ENCODE data around the gene NCKAP5L.

The NCKAP5L gene

DNA sequence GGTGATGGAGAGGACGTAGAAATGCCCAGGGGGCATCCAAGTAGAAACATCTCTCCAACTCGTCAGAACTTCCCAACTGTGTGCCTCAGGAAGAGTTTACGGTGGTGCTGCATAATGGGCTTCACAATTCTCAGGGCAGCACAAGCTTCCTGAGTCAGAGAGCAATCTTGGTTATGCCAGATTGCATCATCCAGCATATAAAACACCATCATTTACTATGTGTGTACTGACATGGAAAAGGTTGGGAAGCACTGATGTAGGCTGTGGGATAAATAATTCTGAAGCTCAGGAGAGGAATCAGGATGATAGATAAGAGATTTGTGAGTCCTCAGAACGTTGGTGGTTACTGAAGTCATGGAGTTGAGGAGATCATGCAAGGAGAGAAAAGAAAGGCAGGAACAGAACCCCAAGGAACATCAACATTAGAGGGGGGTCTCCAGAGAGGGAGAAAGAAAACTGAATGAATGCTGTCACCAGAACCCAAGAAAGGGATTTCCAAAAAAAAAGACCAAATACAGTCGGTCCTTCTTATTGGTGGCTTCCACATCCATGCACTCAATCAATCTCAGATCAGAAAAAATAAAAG is 4.7 kb upstream of the NCKAP5L start:
- FAIRE-seq = no peak
- DNase-seq (ENCODE audit: insufficient read length) = no peak
- TF ChIP-seq POLR2A (IDR thresholded peaks at IDR 0.05; ENCODE audit: low read depth, low read length) (no peak), TAF1 (IDR thresholded peaks at IDR 0.05; ENCODE audit: borderline replicate concordance, low read depth, low read length) (no peak), POLR2AphosphoS5 (IDR thresholded peaks at IDR 0.05; ENCODE audit: low read depth, low read length) (no peak)

DNA sequence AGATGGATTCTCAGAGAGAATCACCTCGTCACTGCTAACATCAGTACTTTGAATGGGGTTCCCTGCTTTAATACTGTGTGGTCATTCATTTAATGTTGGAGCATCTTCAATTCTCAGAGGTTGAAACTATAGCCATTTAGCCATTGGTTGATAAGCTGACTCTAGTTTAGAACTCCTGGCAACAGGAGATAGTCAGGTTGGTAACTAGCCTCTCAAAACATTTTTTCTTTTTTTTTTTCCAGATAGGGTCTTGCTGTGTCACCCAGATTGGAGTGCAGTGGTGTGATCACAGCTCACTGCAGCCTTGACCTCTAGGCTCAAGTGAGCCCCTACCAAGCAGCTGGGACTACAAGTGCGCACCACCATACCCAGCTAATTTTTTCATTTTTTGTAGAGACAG is 3.5 kb upstream of the NCKAP5L start:
- DNase-seq (ENCODE audit: insufficient read length) = no peak
- no peak for FAIRE-seq
- TF ChIP-seq POLR2AphosphoS5 (IDR thresholded peaks at IDR 0.05; ENCODE audit: low read depth, low read length) (no peak), TAF1 (IDR thresholded peaks at IDR 0.05; ENCODE audit: borderline replicate concordance, low read depth, low read length) (no peak), POLR2A (IDR thresholded peaks at IDR 0.05; ENCODE audit: low read depth, low read length) (no peak)

GRCh38 chr12:49827401-49828099 is 663 bp downstream of the NCKAP5L start:
- DNase-seq (ENCODE audit: insufficient read length) (peak; percentile 59), FAIRE-seq (peak; percentile 68)
- TF ChIP-seq POLR2A (IDR thresholded peaks at IDR 0.05; ENCODE audit: low read depth, low read length) = no peak
- TF ChIP-seq POLR2AphosphoS5 (IDR thresholded peaks at IDR 0.05; ENCODE audit: low read depth, low read length) = no peak
- TF ChIP-seq TAF1 (IDR thresholded peaks at IDR 0.05; ENCODE audit: borderline replicate concordance, low read depth, low read length) = no peak

- DNase-seq (ENCODE audit: insufficient read length) = no peak
- TF ChIP-seq TAF1 (IDR thresholded peaks at IDR 0.05; ENCODE audit: borderline replicate concordance, low read depth, low read length) = no peak
- TF ChIP-seq POLR2AphosphoS5 (IDR thresholded peaks at IDR 0.05; ENCODE audit: low read depth, low read length) = no peak
- no peak for TF ChIP-seq POLR2A (IDR thresholded peaks at IDR 0.05; ENCODE audit: low read depth, low read length)
- no peak for FAIRE-seq
Measured at GRCh38 chr12:49827051-49827400, 1.2 kb downstream of the NCKAP5L start.

DNA sequence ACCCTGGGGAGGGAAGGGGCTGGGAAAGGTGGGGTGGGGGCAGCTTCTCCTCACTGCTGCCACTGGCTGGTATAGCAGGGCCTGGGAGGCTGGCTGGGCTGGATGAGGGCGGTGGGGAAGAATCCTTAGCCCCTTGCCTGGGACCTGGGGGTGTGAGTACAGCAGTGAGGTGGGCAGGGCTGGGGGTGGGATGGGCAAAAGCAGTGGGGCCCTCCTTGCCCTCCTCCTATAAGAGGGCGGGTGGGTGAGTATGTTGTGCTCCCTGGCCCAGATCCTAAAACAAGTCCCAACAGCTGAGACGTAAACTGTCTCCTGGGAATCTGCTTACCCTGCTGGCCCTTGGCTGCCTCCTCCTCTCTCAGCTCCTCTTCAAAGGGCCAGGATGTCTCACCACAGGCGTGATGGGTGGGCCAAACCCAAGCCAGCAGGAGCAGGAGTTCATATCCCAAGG is 2.2 kb downstream of the NCKAP5L start:
- FAIRE-seq (no peak), DNase-seq (ENCODE audit: insufficient read length) (no peak)
- TF ChIP-seq TAF1 (IDR thresholded peaks at IDR 0.05; ENCODE audit: borderline replicate concordance, low read depth, low read length) = no peak
- no peak for TF ChIP-seq POLR2AphosphoS5 (IDR thresholded peaks at IDR 0.05; ENCODE audit: low read depth, low read length)
- no peak for TF ChIP-seq POLR2A (IDR thresholded peaks at IDR 0.05; ENCODE audit: low read depth, low read length)

- FAIRE-seq = no peak
- no peak for DNase-seq (ENCODE audit: insufficient read length)
Measured at GRCh38 chr12:49825360-49825970, 2.7 kb downstream of the NCKAP5L start.

DNA sequence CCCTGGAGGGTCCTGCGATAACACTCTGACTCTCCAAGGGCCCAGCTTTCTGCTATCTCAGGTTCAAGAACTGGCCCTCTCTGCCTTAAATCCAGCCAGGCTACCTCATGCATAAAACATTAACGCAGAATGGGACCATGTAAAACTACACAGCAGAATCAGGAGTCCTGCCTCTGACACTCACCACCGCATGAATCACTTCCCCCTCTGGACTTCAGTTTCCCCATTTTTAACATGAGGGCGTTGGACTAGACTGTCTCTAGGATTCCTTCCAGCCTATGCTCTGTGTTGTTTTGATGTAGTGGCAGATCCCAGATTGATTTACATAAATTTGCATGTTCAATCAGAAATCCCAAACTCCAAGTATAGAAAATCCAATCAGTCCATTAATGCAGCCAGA is 3.3 kb downstream of the NCKAP5L start:
- no peak for FAIRE-seq
- no peak for DNase-seq (ENCODE audit: insufficient read length)
- TF ChIP-seq POLR2A (IDR thresholded peaks at IDR 0.05; ENCODE audit: low read depth, low read length) (no peak), TAF1 (IDR thresholded peaks at IDR 0.05; ENCODE audit: borderline replicate concordance, low read depth, low read length) (no peak), POLR2AphosphoS5 (IDR thresholded peaks at IDR 0.05; ENCODE audit: low read depth, low read length) (no peak)

More at GRCh38 chr12:49825360-49825970, 2.7 kb downstream of the NCKAP5L start:
- no peak for TF ChIP-seq POLR2AphosphoS5 (IDR thresholded peaks at IDR 0.05; ENCODE audit: low read depth, low read length)
- no peak for TF ChIP-seq POLR2A (IDR thresholded peaks at IDR 0.05; ENCODE audit: low read depth, low read length)
- TF ChIP-seq TAF1 (IDR thresholded peaks at IDR 0.05; ENCODE audit: borderline replicate concordance, low read depth, low read length) = no peak

GRCh38 chr12:49824416-49824815 is 3.8 kb downstream of the NCKAP5L start:
- FAIRE-seq (no peak), DNase-seq (ENCODE audit: insufficient read length) (no peak)
- TF ChIP-seq POLR2AphosphoS5 (IDR thresholded peaks at IDR 0.05; ENCODE audit: low read depth, low read length) = no peak
- no peak for TF ChIP-seq POLR2A (IDR thresholded peaks at IDR 0.05; ENCODE audit: low read depth, low read length)
- no peak for TF ChIP-seq TAF1 (IDR thresholded peaks at IDR 0.05; ENCODE audit: borderline replicate concordance, low read depth, low read length)

DNA sequence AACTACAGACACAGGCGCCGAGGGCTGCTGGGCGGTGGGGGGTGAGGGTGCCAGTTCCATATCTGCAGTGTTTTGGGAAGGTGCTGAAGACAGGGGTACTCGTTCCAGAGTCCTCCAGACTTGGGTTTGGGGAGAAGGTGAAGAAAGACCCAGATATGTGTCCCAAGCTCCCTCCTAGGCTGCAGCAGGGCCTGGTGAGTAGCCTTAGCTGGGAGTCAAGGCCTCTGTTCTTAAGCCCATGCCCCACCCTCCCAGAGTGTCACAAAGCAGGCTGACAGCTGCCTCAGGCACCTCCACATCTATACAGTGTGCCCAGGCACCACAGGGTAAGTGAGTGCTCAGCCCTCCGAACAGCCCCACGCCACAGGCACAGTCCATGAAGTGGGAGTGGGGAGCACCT is 4.3 kb downstream of the NCKAP5L start:
- no peak for TF ChIP-seq POLR2AphosphoS5 (IDR thresholded peaks at IDR 0.05; ENCODE audit: low read depth, low read length)
- TF ChIP-seq POLR2A (IDR thresholded peaks at IDR 0.05; ENCODE audit: low read depth, low read length) = no peak
- no peak for TF ChIP-seq TAF1 (IDR thresholded peaks at IDR 0.05; ENCODE audit: borderline replicate concordance, low read depth, low read length)
- FAIRE-seq (no peak), DNase-seq (ENCODE audit: insufficient read length) (no peak)

GRCh38 chr12:49823350-49823749 is 4.9 kb downstream of the NCKAP5L start:
- DNase-seq (ENCODE audit: insufficient read length) (no peak), FAIRE-seq (no peak)
- no peak for TF ChIP-seq POLR2AphosphoS5 (IDR thresholded peaks at IDR 0.05; ENCODE audit: low read depth, low read length)
- no peak for TF ChIP-seq TAF1 (IDR thresholded peaks at IDR 0.05; ENCODE audit: borderline replicate concordance, low read depth, low read length)
- TF ChIP-seq POLR2A (IDR thresholded peaks at IDR 0.05; ENCODE audit: low read depth, low read length) = no peak

GRCh38 chr12:49821373-49822287 is 6.6 kb downstream of the NCKAP5L start:
- TF ChIP-seq POLR2AphosphoS5 (IDR thresholded peaks at IDR 0.05; ENCODE audit: low read depth, low read length) = no peak
- no peak for TF ChIP-seq TAF1 (IDR thresholded peaks at IDR 0.05; ENCODE audit: borderline replicate concordance, low read depth, low read length)
- no peak for TF ChIP-seq POLR2A (IDR thresholded peaks at IDR 0.05; ENCODE audit: low read depth, low read length)
- no peak for DNase-seq (ENCODE audit: insufficient read length)
- FAIRE-seq = no peak
